ENCODE measurements around the gene CAPN9. TPM values are rescaled to one million over a fixed set of nuclear protein-coding genes. Genes with fewer than 3 reads are reported as not detected.

CAPN9 gene
- total and polyA plus RNA-seq, 9 of the 15 experiments (the other 6 are each of a cell fraction or from before 2014, with no cell fraction given) = not detected

DNA sequence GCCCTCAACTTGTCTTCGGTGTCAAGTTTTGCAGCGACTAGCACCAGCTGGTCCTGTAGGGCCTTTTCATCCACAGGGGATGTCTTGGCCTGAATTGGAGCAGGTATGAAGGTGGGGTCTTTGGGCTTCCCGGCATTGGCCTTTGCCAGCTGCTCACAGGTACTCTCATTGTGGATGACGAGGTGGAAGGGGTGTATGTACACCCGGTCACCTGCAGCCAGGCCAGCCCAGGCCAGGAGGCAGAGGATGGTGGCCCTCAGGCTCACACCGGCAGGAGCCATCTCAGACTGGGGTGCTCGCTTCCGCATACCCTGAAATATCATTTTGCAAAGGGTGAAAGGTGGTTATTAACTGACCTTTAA is 36.7 kb upstream of the CAPN9 start (continued):
- TF ChIP-seq, protein P1, sequence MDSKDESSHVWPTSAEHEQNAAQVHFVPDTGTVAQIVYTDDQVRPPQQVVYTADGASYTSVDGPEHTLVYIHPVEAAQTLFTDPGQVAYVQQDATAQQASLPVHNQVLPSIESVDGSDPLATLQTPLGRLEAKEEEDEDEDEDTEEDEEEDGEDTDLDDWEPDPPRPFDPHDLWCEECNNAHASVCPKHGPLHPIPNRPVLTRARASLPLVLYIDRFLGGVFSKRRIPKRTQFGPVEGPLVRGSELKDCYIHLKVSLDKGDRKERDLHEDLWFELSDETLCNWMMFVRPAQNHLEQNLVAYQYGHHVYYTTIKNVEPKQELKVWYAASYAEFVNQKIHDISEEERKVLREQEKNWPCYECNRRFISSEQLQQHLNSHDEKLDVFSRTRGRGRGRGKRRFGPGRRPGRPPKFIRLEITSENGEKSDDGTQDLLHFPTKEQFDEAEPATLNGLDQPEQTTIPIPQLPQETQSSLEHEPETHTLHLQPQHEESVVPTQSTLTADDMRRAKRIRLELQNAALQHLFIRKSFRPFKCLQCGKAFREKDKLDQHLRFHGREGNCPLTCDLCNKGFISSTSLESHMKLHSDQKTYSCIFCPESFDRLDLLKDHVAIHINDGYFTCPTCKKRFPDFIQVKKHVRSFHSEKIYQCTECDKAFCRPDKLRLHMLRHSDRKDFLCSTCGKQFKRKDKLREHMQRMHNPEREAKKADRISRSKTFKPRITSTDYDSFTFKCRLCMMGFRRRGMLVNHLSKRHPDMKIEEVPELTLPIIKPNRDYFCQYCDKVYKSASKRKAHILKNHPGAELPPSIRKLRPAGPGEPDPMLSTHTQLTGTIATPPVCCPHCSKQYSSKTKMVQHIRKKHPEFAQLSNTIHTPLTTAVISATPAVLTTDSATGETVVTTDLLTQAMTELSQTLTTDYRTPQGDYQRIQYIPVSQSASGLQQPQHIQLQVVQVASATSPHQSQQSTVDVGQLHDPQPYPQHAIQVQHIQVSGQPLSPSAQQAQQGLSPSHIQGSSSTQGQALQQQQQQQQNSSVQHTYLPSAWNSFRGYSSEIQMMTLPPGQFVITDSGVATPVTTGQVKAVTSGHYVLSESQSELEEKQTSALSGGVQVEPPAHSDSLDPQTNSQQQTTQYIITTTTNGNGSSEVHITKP (IDR thresholded peaks at IDR 0.05; ENCODE audit: partially characterized antibody) = no peak

DNA sequence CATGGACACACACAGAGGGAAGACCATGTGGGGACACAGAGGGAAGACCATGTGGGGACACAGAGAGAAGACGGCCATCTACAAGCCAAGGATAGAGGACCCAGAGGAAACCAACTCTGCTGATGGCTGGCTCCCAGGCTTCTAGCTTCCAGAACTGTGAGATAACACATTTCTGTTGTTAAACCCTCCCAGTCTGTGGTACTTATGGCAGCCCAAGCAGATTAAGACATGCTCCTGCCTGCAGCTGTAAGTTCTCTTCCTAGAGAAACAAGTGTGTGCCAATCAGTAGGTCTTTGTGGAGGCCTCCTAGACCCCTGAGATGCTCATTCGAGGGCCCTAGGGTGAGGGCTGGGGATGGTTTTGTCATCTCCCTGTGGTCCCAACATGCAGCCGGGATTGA is 35.9 kb upstream of the CAPN9 start:
- no peak for FAIRE-seq
- H4K20me1 ChIP-seq (replicated peaks; ENCODE audit: control insufficient read depth, insufficient read depth, low read length) = peaks cover 4% of the 10 kb centered on the region; the same call in 1 of the 2 replicates
- 0% methylated on average over 3 of the region's 3 CpGs for WGBS (ENCODE audit: insufficient coverage, low coverage, missing lambda C conversion rate)
- no peak overlapping the region for H3K27ac ChIP-seq (ENCODE audit: extremely low read depth, low read depth, low read length)
- no peak for DNase-seq (ENCODE audit: extremely low read depth in 1 of 4, low spot score in 3 of 4)
- H3K9ac ChIP-seq (ENCODE audit: insufficient read depth in 1 of 2, low read depth in 2 of 2, low read length in 2 of 2) = no peak overlapping the region
- POLR2A ChIA-PET = interaction anchor here (0.6 to 1.4 kb wide), 5 partner anchors 23 to 258 kb away, joined by 3 to 4 read pairs (median 3); no protein-coding TSS in a partner anchor
- CTCF ChIA-PET (ENCODE audit: low intra/inter-chr PET ratio) = no interaction called here
- H3K27me3 ChIP-seq (ENCODE audit: control insufficient read depth in 2 of 2, insufficient read depth in 2 of 2, low read length in 2 of 2) = peaks cover 51 to 84% of the 10 kb centered on the region in 2 experiments
- in situ Hi-C loops (cut with MboI) (no loop called here), intact Hi-C loops (cut with micrococcal nuclease) (no loop called here)
- TF ChIP-seq, protein P2, sequence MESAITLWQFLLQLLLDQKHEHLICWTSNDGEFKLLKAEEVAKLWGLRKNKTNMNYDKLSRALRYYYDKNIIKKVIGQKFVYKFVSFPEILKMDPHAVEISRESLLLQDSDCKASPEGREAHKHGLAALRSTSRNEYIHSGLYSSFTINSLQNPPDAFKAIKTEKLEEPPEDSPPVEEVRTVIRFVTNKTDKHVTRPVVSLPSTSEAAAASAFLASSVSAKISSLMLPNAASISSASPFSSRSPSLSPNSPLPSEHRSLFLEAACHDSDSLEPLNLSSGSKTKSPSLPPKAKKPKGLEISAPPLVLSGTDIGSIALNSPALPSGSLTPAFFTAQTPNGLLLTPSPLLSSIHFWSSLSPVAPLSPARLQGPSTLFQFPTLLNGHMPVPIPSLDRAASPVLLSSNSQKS (CRISPR knock-in tag; IDR thresholded peaks at IDR 0.05) = no peak
- TF ChIP-seq, protein P3, sequence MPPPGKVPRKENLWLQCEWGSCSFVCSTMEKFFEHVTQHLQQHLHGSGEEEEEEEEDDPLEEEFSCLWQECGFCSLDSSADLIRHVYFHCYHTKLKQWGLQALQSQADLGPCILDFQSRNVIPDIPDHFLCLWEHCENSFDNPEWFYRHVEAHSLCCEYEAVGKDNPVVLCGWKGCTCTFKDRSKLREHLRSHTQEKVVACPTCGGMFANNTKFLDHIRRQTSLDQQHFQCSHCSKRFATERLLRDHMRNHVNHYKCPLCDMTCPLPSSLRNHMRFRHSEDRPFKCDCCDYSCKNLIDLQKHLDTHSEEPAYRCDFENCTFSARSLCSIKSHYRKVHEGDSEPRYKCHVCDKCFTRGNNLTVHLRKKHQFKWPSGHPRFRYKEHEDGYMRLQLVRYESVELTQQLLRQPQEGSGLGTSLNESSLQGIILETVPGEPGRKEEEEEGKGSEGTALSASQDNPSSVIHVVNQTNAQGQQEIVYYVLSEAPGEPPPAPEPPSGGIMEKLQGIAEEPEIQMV (tag; conservative IDR thresholded peaks at IDR 0.05; ENCODE audit: low read depth) = peak; percentile 41; the same call in 1 of the 2 replicates
- peaks cover 0 to 12% of the 10 kb centered on the region in 2 experiments; a peak in 2 of 5 replicates for H3K4me1 ChIP-seq (replicated peaks in 1 of 2; ENCODE audit: control insufficient read depth in 2 of 2, insufficient read depth in 2 of 2, low read length in 2 of 2)
- ATAC-seq = no peak
- no peaks in the 10 kb centered on the region for H3K9me3 ChIP-seq (replicated peaks; ENCODE audit: control insufficient read depth, insufficient read depth, low read depth, low read length)
- no TSS peak for BruUV-seq (replicated peaks)
- H3K4me2 ChIP-seq (ENCODE audit: insufficient read depth, low read length) = no peak overlapping the region
- H2AFZ ChIP-seq (ENCODE audit: low read depth, low read length) = no peak overlapping the region
- H3K36me3 ChIP-seq (ENCODE audit: control insufficient read depth, insufficient read depth, low read length) = no peaks in the 10 kb centered on the region
- no peaks in the 10 kb centered on the region for H3K9me1 ChIP-seq (ENCODE audit: control insufficient read depth, insufficient read depth, low read length)
- H3K79me2 ChIP-seq (ENCODE audit: control insufficient read depth, insufficient read depth, low read length) = no peaks in the 10 kb centered on the region
- H3K4me3 ChIP-seq = no peak overlapping the region
